Activated T-cell treated with anti-CD3 and anti-CD28 coated beads, Interleukin-2, amount 50 U/mL, for 24 hours (primary cell): ENCODE data around the gene SCTR.

Experiments used
- DNase-seq: peaks from one replicate; pipeline ENCODE4 v3.0.0-alpha.2; 2020
- H3K27ac Mint-ChIP-seq: 2 replicates; pipeline ENCODE4 v1.8.0; 2020; ENCODE audit warnings: mild to moderate bottlenecking, mixed read lengths
- H3K27me3 Mint-ChIP-seq: 2 replicates; pipeline ENCODE4 v1.8.0; 2020; ENCODE audit warnings: mixed read lengths
- H3K36me3 Mint-ChIP-seq: 2 replicates; pipeline ENCODE4 v1.8.0; 2020; ENCODE audit warnings: low read depth, mixed read lengths
- H3K4me1 Mint-ChIP-seq: 2 replicates; pipeline ENCODE4 v1.8.0; 2020; ENCODE audit warnings: low read depth, mixed read lengths
- H3K4me3 Mint-ChIP-seq: 2 replicates; pipeline ENCODE4 v1.8.0; 2020; ENCODE audit warnings: mild to moderate bottlenecking, moderate library complexity, mixed read lengths
- H3K9me3 Mint-ChIP-seq: 2 replicates; pipeline ENCODE4 v1.8.0; 2020; ENCODE audit warnings: mixed read lengths

SCTR gene

GRCh38 chr2:119430023-119430498 lies 94.2 kb downstream of the SCTR start:
- DNase-seq, result no peak
- Mint-ChIP-seq H3K36me3 (no peaks in the 10 kb centered on the region), H3K4me3 (no peak overlapping the region), H3K4me1 (peaks cover 9% of the 10 kb centered on the region), H3K27me3 (peaks cover 78% of the 10 kb centered on the region), H3K27ac (no peak overlapping the region), H3K9me3 (no peaks in the 10 kb centered on the region)

DNA sequence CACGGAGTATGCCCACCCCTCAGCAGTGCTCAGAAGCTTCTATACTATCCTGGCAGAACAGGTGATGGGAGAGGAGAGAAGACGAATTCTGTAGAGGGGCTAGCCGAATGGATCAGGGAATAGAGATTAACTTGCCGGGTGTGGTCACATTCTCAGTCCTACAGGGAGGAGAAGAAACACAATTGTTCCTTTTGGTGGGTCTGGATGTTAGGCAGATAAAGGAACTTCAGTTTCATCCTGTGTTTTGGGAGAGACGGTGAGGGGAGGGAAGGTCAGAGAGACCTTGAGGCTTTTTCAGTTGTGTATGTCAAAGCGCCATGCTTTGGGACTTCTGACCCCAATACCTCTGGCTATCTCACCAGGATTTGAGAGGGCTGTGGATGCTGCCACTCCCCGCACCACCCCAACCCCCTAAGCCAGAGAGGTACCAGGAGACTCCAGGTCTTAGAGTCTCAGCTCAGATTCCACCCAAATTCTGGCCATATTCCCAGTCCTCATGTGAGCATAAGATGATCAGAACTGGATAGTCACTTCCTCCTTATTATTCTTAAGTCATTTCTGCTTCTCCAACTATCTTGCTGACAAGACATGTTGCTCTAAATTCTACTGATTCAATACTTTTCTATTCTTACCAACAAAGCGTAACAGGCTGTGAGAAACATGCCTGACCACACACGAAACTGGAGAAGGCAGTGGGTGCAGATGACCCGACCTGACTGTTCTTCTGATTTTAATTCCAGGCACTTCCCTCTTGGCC lies 94.9 kb downstream of the SCTR start:
- Mint-ChIP-seq H3K4me1 (peaks cover 9% of the 10 kb centered on the region), H3K27me3 (peaks cover 82% of the 10 kb centered on the region), H3K27ac (no peak overlapping the region), H3K36me3 (no peaks in the 10 kb centered on the region), H3K9me3 (no peaks in the 10 kb centered on the region), H3K4me3 (no peak overlapping the region)
- DNase-seq, result no peak

- no peaks in the 10 kb centered on the region for H3K36me3 Mint-ChIP-seq
Observed at GRCh38 chr2:119428488-119429224, 95.6 kb downstream of the SCTR start.

GRCh38 chr2:119427756-119428155 lies 96.5 kb downstream of the SCTR start:
- Mint-ChIP-seq H3K4me1 (peaks cover 9% of the 10 kb centered on the region), H3K36me3 (no peaks in the 10 kb centered on the region), H3K9me3 (no peaks in the 10 kb centered on the region), H3K4me3 (no peak overlapping the region), H3K27ac (no peak overlapping the region), H3K27me3 (peaks cover 82% of the 10 kb centered on the region)
- DNase-seq, result no peak

More at GRCh38 chr2:119428488-119429224, 95.6 kb downstream of the SCTR start:
- H3K4me1 Mint-ChIP-seq, result peaks cover 9% of the 10 kb centered on the region
- no peaks in the 10 kb centered on the region for H3K9me3 Mint-ChIP-seq
- no peak overlapping the region for H3K4me3 Mint-ChIP-seq
- no peak overlapping the region for H3K27ac Mint-ChIP-seq
- no peak for DNase-seq
- H3K27me3 Mint-ChIP-seq, result peaks cover 82% of the 10 kb centered on the region

DNA sequence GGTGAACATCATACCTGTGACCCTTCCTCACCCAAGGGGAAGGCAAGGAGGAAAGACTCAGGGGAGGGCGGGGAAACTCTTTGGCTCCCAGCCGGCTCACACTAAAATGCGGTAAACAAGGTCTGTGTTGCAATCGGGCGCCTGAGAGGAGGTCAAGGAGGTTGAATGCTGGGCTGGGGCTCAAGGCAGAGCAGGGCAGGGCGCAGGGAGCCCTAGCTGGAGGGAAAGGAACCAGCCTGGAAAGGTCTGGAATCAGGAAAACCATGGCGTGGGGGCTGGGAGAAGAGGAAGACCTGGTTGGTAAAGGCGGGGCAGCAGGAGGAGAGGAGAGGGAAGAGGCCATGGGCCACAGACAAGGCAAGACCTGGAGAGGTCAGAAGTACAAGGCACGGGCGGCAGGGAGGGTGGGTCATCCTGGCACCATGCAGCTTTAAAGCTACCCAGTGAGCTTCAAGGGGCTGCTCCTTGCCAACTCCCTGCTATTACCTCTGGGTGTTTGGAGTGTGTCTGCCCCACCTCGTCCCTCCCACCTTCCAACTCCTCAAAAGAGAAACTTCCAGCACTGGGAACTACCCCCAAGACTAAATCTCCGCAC lies 97.4 kb downstream of the SCTR start:
- H3K4me1 Mint-ChIP-seq, result peaks cover 2% of the 10 kb centered on the region
- H3K27ac Mint-ChIP-seq, result no peak overlapping the region
- H3K36me3 Mint-ChIP-seq, result no peaks in the 10 kb centered on the region
- H3K27me3 Mint-ChIP-seq, result peaks cover 81% of the 10 kb centered on the region
- H3K4me3 Mint-ChIP-seq, result no peak overlapping the region
- peaks cover 1% of the 10 kb centered on the region for H3K9me3 Mint-ChIP-seq
- DNase-seq, result no peak

DNA sequence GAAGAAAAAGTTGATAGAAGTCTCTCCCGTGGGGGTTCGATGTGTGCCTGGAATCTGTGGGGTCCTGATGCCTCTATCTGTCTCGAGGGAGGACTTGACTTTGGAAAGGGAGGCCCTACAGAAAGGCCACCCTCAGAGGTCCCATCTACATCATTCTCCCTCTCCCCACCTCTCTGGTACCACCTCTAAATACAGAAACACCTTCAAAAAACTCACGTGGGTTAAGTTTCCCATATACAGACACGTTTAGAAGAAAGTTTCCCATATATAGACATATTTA lies 97.9 kb downstream of the SCTR start:
- H3K27ac Mint-ChIP-seq, result no peak overlapping the region
- H3K4me1 Mint-ChIP-seq, result peaks cover 2% of the 10 kb centered on the region
- H3K36me3 Mint-ChIP-seq, result no peaks in the 10 kb centered on the region
- H3K9me3 Mint-ChIP-seq, result peaks cover 6% of the 10 kb centered on the region
- H3K27me3 Mint-ChIP-seq, result peaks cover 86% of the 10 kb centered on the region
- H3K4me3 Mint-ChIP-seq, result no peak overlapping the region
- DNase-seq, result no peak

DNA sequence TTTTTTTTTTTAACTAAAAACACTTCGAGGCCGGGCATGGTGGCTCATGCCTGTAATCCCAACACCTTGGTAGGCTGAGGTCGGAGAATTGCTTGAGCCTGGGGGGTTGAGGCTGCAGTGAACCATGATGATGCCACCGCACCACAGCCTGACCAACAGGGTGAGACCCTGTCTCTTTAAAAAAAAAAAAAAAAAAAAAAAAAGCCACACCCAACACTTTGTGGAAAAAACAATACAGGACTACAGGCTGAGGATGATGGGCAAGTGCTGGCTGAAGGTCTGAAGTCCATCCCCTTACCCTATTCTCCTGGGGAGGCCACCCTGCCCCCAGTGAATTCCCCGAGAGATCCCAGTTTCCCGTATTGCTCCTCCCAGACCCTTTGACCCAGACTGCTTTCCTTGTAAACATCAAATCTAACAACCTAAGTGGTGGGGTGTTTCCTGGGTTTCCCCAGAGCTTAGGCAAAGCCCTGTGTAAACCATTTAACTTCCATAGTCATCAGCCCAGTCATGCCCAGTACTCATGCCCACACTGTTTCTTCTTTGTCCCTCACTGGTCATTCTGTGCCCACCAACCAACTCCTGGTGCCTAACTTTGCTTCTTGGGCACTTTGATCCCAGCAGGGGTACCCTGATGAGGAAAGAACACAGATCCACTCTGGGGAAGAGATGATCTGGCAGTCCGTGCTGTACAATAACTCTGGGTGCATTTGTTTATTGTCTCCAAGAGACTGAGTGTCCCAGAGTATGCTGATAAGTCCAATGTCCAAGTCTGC lies 98.5 kb downstream of the SCTR start:
- no peak overlapping the region for H3K27ac Mint-ChIP-seq
- H3K27me3 Mint-ChIP-seq, result peaks cover 84% of the 10 kb centered on the region
- H3K4me3 Mint-ChIP-seq, result no peak overlapping the region
- H3K36me3 Mint-ChIP-seq, result no peaks in the 10 kb centered on the region
- peaks cover 6% of the 10 kb centered on the region for H3K9me3 Mint-ChIP-seq
- DNase-seq, result no peak
- no peaks in the 10 kb centered on the region for H3K4me1 Mint-ChIP-seq

DNA sequence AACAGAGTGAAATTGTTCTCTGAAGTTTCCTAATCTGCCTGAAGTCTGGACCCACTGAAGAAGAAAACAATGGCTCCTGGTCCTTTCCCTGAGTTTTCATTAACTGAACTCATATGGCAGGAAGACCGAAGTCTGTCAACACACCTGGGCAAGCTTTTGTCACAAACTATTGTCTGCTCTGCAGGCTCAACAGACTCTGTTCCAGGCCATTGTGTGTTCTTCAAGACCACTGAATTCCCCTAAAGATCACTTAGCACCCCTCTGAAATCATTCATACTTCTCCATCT lies 99.2 kb downstream of the SCTR start:
- Mint-ChIP-seq H3K4me3 (no peak overlapping the region), H3K27ac (no peak overlapping the region), H3K4me1 (no peaks in the 10 kb centered on the region), H3K36me3 (no peaks in the 10 kb centered on the region), H3K27me3 (peaks cover 80% of the 10 kb centered on the region), H3K9me3 (peaks cover 6% of the 10 kb centered on the region)
- DNase-seq, result no peak

DNA sequence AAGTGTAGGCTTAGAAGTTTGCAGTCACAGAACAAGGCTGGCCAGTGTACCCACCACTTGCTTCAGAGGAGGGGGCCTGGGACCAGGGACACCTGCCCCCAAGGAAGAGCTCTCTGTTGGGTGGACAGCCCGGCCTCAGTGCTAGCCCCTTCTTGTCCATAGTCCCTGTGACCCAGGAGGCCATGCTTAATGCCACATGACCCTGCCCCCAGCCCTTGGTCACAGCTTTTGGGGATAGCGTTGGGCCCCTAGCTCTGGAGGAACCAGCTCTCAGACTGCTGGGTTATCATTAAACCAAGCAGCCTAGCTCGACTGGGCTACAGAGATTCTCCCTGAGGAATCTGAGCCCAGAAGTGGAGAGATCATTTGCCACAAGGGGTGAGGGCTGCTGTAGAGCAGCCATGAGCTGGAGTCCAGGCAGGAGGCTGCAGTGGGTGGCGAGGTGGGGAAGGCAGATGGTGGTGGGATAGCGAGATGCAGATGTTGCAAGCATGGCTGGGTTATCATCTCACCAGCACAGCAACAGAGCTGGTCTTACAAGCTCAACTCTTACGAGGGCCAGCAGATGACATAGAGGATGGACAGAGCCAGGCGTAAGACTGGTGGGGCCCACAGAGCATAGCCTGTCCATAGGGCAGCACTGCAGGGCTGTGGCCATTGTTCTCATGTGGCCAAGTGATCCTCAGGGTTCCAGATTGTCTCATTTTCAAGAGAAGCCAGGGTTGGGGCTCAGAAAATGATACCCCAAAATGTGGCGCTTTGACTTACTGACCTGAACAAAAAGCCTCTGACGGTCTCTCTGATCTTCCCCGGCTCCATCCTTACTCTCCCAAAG lies 99.8 kb downstream of the SCTR start:
- no peak overlapping the region for H3K4me3 Mint-ChIP-seq
- no peak overlapping the region for H3K27ac Mint-ChIP-seq
- H3K9me3 Mint-ChIP-seq, result peaks cover 6% of the 10 kb centered on the region
- H3K27me3 Mint-ChIP-seq, result peaks cover 80% of the 10 kb centered on the region
- DNase-seq, result no peak
- H3K4me1 Mint-ChIP-seq, result no peaks in the 10 kb centered on the region
- H3K36me3 Mint-ChIP-seq, result no peaks in the 10 kb centered on the region

- Mint-ChIP-seq H3K4me3 (no peak overlapping the region), H3K9me3 (peaks cover 6% of the 10 kb centered on the region), H3K36me3 (no peaks in the 10 kb centered on the region), H3K27ac (no peak overlapping the region), H3K27me3 (peaks cover 76% of the 10 kb centered on the region), H3K4me1 (no peaks in the 10 kb centered on the region)
- DNase-seq, result no peak
Observed at GRCh38 chr2:119423811-119424210, 100.5 kb downstream of the SCTR start.

- H3K27me3 Mint-ChIP-seq, result peaks cover 70% of the 10 kb centered on the region
- DNase-seq, result no peak
- H3K27ac Mint-ChIP-seq, result no peak overlapping the region
- no peak overlapping the region for H3K4me3 Mint-ChIP-seq
- no peaks in the 10 kb centered on the region for H3K4me1 Mint-ChIP-seq
- H3K36me3 Mint-ChIP-seq, result no peaks in the 10 kb centered on the region
- peaks cover 6% of the 10 kb centered on the region for H3K9me3 Mint-ChIP-seq
Observed at GRCh38 chr2:119423108-119423444, 101.2 kb downstream of the SCTR start.

DNA sequence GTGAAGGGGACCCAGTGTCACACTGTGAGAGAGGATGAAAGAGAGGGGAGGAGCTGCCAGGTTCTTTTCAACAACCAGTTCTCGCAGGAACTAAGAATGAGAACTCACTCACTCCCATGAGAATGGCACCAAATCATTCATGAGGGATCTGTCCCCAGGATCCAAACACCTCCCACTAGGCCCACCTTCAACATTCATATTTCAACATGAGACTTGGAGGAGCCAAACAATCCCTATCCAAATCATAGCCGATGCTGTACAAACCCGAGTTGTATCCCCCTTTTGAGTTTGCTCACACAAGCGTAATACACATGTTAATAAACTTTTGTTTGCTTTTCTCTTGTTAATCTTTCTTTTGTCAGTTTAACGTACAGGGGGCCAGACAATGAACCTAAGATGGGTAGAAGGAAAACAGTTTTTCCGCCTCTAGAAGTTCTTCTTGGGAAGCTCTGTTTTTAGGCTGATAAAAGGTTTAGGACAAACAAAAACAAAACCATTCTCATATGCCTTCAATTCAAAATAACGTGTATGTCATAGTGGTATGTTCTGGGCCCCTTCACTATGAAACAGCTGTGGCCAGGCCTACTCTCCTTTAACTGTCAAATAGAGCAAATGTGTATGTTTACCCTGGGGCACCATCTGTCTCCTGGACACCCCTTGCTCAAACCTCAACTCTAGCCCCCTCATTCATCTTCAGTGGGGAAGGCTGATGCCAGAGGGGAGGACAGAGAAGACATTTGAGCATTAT lies 101.7 kb downstream of the SCTR start:
- DNase-seq, result no peak
- Mint-ChIP-seq H3K27ac (no peak overlapping the region), H3K36me3 (no peaks in the 10 kb centered on the region), H3K27me3 (peaks cover 65% of the 10 kb centered on the region), H3K4me1 (no peaks in the 10 kb centered on the region), H3K9me3 (peaks cover 6% of the 10 kb centered on the region), H3K4me3 (no peak overlapping the region)

- Mint-ChIP-seq H3K27ac (no peak overlapping the region), H3K4me1 (no peaks in the 10 kb centered on the region), H3K9me3 (peaks cover 6% of the 10 kb centered on the region), H3K27me3 (peaks cover 58% of the 10 kb centered on the region), H3K36me3 (no peaks in the 10 kb centered on the region), H3K4me3 (no peak overlapping the region)
- DNase-seq, result no peak
Observed at GRCh38 chr2:119421741-119422140, 102.5 kb downstream of the SCTR start.
